ENCODE data around the gene SCN8A. TPM values are rescaled to one million over a fixed set of nuclear protein-coding genes. Genes with fewer than 3 reads are reported as not detected.
"Not testable (repeated sequence)": the region's sequence is repeated elsewhere in the genome, so short reads cannot be mapped to it uniquely, and the experiment has no call there.

Gene SCN8A
- total RNA-seq, 1 donor, result 0.54 TPM

DNA sequence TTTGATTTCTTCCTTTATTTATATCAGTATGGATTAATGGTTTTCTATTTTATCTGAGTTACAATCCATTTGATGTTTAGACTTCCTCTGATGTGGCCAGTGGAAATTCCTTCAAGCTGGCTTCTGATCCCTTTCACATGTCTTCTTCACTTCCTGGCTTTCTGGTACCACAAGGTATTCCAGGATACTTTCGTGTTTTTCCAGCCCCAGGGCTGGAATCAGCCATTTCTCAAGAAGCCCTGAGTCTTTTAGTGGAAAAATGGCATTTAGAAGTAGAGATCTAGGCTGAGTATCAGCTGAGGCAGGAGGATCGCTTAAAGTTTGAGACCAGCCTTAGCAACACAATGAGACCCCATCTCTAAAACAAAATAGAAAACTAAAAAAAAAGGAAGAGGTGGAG, 164.2 kb downstream of the SCN8A start:
- no peak for DNase-seq (ENCODE audit: low read depth in 2 of 3, low spot score in 2 of 3)

DNA sequence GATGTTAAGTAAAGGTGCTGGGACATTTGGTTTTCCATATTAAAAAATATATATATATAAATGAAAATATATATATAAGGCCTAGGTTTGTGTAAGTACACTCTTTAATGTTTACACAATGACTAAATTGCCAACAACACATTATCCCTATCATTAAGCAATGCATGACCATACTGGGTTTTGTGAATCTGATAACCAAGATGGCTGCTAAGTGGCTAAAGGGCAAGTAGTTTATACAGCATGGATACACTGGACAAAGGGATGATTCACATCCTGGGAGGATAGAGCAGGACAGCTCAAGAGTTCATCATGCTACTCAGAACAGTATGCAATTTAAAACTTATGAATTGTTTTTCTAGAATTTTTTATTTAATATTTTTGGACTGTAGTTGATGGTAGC, 168.1 kb downstream of the SCN8A start:
- no peak for DNase-seq (ENCODE audit: low read depth in 2 of 3, low spot score in 2 of 3)

DNA sequence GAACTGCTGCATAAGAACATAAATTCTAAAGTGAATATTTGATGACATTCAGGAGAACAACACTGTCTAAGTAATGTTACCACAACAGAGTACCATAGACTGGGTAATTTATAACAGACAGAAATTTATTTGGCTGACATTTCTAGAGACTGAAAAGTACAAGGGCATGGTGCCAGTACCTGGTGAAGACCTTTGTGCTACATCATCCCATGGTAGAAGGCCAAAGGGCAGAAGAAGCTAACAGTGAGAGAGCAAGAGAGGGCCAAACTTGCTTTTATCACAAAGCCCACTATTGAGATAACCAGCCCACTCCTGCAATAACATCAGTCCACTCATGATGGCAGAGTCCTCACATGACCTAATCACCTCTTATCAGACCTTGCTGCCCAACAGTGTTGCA, 168.7 kb downstream of the SCN8A start:
- DNase-seq (ENCODE audit: low read depth in 2 of 3, low spot score in 2 of 3), result no peak

DNA sequence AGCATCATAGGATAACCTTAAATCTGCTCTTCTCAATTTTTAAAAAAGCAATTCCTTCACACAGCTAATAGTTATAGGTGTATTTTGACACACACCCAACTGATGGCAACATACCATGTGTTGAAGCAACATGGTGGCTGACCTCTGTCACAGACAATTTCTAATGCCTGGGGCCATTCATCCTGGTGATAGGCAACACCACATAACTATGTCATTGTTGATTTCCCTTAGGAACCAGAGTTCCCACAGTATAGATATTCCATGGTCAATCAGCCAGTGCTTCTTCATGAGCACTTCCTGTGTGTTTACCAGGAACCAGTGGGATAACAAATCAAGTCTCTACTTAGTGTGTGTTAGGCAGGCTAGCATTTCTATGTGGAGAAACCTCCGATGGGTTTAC, 169.2 kb downstream of the SCN8A start:
- no peak for DNase-seq (ENCODE audit: low read depth in 2 of 3, low spot score in 2 of 3)

DNA sequence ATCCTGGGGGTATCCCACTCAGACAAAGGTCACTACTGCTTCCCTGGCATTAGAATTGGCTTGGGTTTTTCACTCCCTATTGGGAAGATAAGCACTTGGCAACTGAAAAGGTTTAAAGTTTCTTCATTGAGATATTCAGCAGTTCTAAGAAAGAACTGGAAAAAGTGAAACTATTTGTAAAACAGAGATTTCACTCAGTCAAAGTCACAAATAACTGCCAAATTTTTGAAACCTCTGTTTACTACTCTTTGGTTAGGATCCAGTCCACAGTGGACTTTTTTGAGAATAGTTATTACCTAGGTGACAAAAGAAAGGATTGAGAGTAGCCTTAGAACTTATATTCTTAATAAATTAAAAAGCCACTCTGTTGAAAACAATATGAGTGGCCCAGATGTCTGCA, 172.7 kb downstream of the SCN8A start:
- DNase-seq (ENCODE audit: low read depth in 2 of 3, low spot score in 2 of 3), result no peak

DNA sequence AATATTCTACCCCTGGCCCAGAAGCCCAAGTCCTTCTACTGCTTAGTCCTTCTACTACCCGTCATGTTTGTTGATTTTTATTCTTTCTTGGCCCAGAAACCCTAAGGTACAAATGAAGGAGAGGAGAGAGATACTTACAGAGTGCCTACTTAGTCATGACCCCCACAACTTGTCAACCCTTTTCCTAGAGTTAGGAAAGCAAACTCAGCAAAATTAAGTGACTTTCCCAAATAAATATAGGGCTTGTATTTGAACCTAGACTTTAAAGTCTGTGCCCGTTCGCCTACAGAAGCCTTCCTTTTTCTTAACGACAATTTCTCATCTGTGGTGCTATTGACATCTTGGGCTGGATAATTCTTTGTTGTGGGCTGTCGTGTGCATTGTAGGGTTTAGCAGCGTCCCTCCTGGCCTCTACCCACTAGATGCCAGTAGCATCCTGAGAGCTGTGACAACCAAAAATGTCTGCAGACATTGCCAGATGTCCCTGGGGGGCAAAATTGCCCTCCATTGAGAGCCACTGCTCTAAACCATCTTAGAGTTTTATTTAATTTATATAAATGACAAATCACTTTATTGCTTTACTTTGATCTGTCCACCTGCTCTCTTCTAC, 175.1 kb downstream of the SCN8A start:
- DNase-seq (ENCODE audit: low read depth in 2 of 3, low spot score in 2 of 3), result no peak

DNA sequence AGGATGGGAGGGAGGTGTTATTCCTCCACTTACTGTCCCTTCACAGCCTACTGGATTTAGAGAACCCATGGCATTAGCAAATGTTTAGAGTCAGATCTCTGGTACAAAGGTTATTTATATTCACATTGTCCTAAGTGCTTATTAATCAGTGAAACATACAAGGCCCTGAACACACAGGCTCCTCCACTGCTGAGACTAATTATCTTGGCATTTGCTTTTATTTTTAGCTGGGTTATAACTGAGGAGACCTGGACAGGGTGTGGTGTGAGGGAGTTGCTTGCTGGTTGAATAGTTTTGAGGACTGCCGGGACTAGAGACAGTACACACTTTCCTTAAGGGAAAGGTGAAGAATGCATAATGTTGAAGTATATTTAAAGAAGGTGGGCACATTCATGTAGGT, 180.0 kb downstream of the SCN8A start:
- no peak for DNase-seq (ENCODE audit: low read depth in 2 of 3, low spot score in 2 of 3)

DNA sequence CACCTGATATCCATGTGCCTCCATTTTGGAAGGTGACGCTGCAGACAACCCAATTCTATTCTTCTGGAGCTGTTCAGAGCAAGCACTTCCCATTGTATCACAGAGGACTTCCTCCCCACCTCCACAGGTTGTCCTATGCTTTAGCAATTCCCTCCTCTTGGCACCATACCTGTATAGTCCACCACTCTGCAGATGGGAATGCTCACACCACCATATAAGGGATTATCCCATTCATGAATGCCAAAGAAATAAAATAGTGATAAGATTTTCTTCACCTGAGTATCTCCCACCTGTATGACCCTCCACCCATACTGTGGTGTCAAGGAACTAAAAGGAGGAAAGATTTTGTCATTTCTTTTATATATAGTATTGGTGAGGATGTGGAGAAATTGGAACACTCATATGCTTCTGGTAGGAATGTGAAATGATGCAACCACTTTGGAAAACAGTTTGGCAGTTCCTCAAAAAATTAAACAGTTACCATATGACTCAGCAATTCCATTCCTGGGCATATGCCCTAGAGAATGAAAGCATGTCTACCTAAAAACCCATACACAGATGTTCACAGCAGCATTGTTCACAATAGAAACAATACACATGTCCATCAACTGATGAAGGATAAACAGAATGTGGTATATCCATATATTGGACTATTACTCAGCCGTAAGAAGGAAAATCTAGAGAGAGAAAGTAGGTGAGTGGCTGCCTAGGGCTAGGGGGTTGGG, 182.3 kb downstream of the SCN8A start:
- peak in 1 of 3 donors; percentile 19 for DNase-seq (ENCODE audit: low read depth in 2 of 3, low spot score in 2 of 3)

DNA sequence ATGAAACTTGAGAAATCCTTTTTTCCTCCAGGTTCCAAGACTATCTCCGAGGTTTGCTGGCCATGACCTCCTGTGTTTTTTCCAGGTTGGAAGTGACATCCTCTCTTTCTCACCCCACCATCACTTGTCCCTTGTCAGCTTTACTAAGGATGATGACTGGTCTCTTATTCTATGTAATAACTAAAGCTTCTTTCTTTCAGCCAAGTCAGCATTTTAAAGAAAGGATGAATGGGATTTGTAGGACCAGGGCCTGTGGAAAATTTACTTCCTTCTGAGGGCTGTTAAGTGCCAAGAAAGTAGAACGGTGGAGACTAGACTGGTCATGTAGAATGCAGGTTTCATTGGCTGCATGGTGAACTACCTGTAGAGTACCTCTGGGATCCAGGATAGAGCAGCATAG, 183.9 kb downstream of the SCN8A start:
- no peak for DNase-seq (ENCODE audit: low read depth in 2 of 3, low spot score in 2 of 3)

DNA sequence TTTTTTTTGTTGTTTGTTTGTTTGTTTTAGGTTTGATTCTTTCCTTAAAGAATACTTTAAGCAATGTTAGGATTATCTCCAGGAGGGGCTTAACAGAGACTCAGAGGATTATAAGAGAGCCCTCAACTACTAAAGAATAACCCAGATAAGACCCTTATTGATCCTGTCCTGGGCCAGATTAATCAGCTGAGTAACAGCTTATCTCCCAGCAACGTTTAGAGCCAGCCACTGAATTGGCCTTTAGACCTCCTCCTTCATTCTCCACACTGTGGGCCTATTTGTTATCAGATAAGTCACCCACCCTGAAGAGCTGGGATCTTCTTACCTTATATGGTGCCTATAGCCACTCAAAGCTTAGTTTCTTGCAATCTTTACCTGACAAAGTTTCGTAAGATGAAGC, 186.4 kb downstream of the SCN8A start:
- DNase-seq (ENCODE audit: low read depth in 2 of 3, low spot score in 2 of 3), result no peak

DNA sequence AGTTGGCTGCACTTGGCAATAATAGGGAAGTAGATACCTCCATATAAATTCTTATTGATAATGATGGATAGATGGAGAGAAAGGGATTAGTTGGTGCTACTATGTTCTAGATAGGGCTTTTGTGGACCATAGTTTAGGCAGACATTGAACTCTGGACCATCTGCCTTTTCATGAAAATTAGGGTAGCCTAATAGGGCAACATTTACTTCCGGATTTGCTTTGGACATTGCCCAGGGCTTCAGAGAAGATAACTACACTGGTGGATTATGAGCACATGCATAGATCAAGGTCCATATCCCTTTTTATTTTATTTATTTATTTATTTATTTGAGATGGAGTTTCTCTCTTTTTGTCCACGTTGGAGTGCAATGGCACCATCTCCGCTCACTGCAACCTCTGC, 186.9 kb downstream of the SCN8A start:
- no peak for DNase-seq (ENCODE audit: low read depth in 2 of 3, low spot score in 2 of 3)

DNA sequence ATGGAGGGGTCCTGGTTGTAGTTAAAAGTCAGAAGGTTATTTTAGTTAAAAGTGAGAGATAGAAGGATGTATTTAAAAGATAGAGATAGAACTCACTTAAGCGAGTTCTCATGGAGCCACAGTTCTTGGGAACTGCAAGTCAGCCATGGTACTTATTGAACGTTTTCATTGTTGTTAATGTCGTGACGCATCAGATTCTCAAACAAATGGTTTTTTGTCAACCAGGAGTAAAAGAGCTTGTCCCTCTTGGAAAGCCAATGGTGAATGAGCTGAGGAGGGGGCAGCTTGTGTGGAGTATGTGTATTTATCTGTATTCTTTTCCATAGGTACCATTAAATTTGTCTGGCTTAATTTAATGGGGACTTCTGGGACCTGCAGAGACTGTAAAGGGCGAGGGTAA, 188.8 kb downstream of the SCN8A start:
- DNase-seq (ENCODE audit: low read depth in 2 of 3, low spot score in 2 of 3), result no peak

DNA sequence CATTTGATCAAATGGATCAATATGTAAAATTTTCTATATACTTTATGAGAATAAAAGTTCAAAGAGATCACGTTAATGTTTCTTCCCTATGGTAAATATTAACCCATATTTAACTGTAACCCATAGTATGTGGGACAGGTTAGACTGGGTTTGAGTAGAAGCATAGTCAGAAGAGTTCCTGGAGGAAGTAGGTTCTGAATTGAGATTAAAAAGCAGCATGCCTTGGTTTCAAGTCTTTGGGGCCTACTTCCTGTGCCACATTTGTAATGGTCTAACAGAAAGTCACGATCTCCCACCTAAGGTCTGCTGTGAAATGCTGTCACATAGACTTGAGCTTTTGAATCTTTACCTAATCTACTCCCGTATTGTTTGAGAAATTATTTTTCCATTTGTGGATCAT, 193.7 kb downstream of the SCN8A start:
- DNase-seq (ENCODE audit: low read depth in 2 of 3, low spot score in 2 of 3), result no peak

DNA sequence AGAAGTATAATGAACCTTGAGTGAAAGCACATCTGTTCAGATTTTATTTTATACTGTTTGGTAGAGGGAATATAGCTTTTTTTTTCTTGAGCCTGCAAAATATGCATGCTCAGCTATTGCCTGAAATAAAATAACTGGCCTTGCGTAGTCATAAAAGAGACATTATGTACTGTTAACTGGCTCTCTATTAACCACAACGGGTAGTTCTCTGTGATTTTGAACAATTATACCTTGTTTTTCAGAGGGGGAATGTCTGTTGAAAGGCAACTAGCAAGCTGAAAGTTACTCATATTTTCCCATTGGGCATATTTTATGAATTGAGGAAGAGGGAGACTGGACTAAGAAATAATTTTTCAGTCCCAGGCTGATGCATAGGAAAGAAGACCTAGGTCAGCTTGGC, 194.9 kb downstream of the SCN8A start:
- DNase-seq (ENCODE audit: low read depth in 2 of 3, low spot score in 2 of 3), result no peak

DNA sequence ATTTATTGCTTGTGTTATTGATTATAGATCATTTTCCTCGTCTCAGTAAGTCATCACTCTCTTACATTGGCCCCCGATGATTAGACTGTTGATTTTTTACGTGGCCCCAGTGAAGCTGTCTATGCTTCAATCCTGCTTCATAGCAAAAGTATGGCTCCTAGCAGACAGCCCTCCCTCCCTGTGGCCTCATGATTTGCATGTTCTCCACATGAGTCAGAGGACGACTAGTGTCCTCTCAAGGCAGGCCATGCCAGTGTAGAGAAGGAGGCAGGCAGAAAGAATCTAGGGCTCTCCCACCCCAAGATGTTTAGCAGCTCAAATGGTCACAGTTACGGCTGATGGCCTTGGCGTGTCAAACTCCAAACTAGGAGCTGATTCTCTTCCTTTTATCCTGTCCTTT, 197.8 kb downstream of the SCN8A start:
- DNase-seq (ENCODE audit: low read depth in 2 of 3, low spot score in 2 of 3), result no peak

DNA sequence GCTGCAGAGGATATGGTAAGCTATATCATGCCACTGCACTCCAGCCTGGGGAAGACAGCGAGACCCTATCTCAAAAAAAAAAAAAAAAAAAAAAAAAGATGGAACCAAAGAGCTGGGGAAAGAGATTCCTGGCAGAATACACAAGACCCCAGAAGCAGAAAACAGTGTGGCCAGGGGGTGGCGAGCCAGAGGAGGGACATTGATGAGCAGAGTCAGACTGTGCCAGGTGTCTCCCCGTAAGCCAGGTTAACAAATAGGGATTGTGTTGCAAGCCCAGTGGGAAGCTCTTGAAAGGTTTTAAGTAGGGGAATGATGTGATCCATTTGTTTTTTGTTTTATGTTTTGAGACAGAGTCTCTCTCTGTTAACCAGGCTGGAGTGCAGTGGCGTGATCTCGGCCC, 201.4 kb downstream of the SCN8A start:
- no peak for DNase-seq (ENCODE audit: low read depth in 2 of 3, low spot score in 2 of 3)

DNA sequence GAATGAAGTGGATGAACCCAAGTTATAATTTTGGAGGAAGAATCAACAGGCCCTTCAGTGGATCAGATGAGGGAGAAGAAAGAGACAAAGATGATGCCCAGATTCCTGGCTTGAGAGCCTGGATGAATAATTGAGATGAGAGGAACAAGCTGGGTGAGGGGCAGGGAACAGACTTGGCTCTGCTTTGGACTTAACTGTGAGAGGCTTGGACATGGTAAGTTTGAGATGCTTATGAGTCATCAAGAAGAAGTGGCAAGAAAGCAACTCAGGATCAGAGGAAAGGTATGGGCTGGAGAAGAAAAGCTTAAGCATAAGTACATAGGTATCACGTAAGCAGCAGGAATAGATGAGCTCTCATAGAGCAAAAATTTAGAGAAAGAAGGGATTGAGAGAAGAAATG, 202.2 kb downstream of the SCN8A start:
- DNase-seq (ENCODE audit: low read depth in 2 of 3, low spot score in 2 of 3), result no peak

DNA sequence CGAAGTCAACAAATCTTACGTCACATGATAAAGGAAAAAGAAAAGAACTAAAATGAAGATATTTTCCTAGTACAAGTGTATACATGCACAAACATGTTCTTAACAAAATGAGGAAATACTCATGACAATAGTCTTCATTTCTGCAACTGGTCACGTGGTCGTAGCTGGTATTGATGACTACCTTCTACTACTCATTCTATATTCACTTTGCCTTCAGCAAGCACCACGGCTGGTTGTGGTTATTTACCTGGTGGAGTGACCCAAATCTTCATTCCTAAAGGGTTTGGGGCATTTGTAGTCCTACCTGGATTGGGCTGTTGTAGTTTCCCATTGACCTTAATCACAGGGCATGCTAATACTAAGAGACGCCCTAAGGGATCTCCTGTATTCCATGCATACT, 206.3 kb downstream of the SCN8A start:
- DNase-seq (ENCODE audit: low read depth in 2 of 3, low spot score in 2 of 3), result no peak

DNA sequence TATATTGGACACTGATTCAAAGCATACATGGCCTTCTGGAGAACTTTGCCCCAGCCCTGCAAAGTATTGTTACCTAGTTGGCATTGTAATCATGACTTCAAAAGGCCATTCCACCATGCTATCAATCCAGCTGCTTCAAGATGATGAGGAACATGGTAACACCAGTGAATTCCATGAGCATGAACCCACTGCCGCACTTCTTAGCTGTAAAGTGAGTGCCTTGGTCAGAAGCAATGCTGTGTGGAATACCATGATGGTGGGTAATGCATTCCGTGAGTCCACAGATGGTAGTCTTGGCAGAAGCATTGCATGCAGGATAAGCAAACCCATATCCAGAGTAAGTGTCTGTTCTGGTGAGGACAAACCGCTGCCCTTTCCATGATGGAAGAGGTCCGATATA, 207.0 kb downstream of the SCN8A start:
- DNase-seq (ENCODE audit: low read depth in 2 of 3, low spot score in 2 of 3), result not testable (repeated sequence)

DNA sequence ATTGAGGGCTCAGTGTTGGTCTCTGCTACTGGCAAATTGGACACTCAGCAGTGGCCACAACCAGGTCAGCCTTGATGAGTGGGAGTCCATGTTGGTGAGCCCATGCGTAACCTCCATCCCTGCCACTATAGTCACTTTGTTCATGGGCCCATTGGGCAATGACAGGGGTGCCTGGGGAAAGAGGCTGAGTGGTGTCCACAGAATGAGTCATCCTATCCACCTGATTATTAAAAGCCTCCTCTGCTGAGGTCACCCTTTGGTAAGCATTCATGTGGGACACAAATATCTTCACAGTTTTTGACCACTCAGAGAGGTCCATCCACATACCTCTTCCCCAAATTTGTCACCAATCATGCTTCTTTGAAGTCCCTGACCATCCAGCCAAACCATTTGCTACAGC, 207.5 kb downstream of the SCN8A start:
- DNase-seq (ENCODE audit: low read depth in 2 of 3, low spot score in 2 of 3), result no peak

DNA sequence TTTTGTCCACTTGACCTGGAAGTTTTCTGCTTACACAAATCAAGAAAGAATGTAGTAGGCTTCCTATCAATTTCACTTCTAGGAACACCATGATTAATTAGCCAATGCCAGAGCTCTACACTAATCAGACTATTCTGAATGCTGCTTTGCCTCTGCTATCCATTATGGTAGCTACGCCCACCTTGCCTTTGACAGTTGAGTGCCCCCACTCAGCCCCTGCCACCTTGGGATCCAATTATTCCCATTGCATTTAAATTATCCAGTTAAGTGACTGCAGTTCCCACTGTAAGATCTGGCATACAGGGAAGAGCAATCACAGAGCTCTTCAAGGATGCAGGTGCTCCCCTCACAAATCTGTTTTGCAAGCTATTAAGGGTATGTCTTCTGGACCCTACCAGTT, 210.0 kb downstream of the SCN8A start:
- no peak for DNase-seq (ENCODE audit: low read depth in 2 of 3, low spot score in 2 of 3)

DNA sequence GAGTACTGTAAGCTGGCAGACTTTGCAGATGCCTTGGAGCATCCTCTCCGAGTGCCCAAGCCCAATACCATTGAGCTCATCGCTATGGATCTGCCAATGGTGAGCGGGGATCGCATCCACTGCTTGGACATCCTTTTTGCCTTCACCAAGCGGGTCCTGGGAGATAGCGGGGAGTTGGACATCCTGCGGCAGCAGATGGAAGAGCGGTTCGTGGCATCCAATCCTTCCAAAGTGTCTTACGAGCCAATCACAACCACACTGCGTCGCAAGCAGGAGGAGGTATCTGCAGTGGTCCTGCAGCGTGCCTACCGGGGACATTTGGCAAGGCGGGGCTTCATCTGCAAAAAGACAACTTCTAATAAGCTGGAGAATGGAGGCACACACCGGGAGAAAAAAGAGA, 215.9 kb downstream of the SCN8A start:
- no peak for DNase-seq (ENCODE audit: low read depth in 2 of 3, low spot score in 2 of 3)

DNA sequence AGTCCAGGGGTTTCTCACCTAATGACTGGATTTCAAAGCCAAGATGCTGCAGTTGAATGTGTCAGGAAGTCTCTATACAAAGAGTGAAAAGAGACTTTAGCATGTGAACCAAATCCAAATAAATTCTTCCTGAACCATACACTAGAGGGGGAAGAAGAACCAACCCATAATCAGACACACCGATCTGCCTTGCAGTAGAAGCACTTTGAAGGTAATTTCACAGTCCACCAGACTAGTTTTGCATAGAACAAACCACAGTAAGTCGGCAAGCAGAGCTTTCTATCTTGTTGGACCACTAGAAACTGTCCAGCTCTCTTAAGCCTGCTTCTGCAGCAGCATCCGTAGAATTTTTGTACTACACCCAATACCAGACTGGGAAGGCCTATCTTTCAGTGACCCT, 218.2 kb downstream of the SCN8A start:
- DNase-seq (ENCODE audit: low read depth in 2 of 3, low spot score in 2 of 3), result no peak

Measured in hematopoietic multipotent progenitor cell (in vitro differentiated cells).